GM12873 (cell line): ENCODE data around the gene MEAK7.

ENCODE experiments used
- CTCF ChIP-seq: IDR thresholded peaks from 2 replicates; pipeline ENCODE4 v1.5.1; 2012; ENCODE audit warnings: low read depth, mild to moderate bottlenecking, moderate library complexity, low read length, control low read depth; ENCODE audit not compliant: insufficient read depth; ENCODE audit errors: missing control alignments

MEAK7 gene

GRCh38 chr16:84504420-84505248 lies at the start of gene MEAK7:
TSS of gene MEAK7 (minus strand) at chr16:84504659. CDS start at chr16:84498086, 6,573 bp downstream.
- TF ChIP-seq CTCF, result no peak

- no peak for TF ChIP-seq CTCF
Measured at GRCh38 chr16:84553873-84554399, 49.5 kb upstream of the MEAK7 start.

- no peak for TF ChIP-seq CTCF
Measured at GRCh38 chr16:84552135-84552534, 47.7 kb upstream of the MEAK7 start.

- TF ChIP-seq CTCF, result no peak
Measured at GRCh38 chr16:84550096-84550495, 45.6 kb upstream of the MEAK7 start.

- no peak for TF ChIP-seq CTCF
Measured at GRCh38 chr16:84548971-84549844, 44.7 kb upstream of the MEAK7 start.

- TF ChIP-seq CTCF, result no peak
Measured at GRCh38 chr16:84548508-84548907, 44.0 kb upstream of the MEAK7 start.

- no peak for TF ChIP-seq CTCF
Measured at GRCh38 chr16:84547546-84548061, 43.1 kb upstream of the MEAK7 start.
